ENCODE results near the gene NEDD4L.
"Not testable (repeated sequence)": the region's sequence is repeated elsewhere in the genome, so short reads cannot be mapped to it uniquely, and the experiment has no call there.

The NEDD4L gene

DNA sequence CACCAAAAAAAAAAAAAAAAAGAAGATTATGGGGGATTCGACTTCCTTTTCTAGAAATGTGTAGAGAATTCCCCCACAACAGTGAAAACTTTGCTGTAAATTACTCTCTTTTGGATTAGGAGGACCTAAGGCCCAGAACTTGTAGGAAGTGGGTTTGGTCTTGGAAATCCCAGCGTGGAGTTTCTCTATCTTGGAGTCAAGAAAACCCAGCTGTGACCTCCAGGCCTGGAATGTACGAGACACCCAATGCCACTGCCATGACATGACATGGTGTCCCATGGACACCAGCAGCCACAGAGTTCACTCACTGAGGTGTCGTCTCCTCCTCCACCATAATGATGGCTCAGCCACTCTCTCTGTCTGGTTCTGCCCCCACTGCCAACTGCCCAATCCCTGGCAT, 382.6 kb downstream of the NEDD4L start:
- H3K9ac ChIP-seq (ENCODE audit: low read depth, low read length): no peak overlapping the region
- H3K4me1 ChIP-seq (ENCODE audit: insufficient read depth, low read length): peaks cover 6% of the 10 kb centered on the region; the same call in 1 of the 2 replicates

DNA sequence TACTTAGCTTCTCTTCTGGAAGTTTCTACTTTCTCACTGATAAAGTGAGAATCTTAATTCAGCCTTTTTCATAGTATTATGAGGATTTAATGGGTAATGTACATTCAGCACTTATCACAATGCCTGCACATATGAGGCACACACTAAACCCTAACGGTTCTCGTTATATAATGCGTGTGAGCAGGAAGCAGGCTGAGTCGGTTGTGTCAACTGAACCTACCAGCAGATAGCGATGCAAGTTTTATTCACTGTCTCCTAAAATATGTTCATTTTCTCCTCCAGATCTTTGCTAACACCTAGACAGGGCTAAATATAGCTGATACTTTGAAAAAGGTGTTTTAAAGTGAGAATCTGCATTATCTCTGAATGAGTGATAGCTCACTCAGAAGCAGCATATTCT, 383.3 kb downstream of the NEDD4L start:
- Histone ChIP-seq H3K27me3 (ENCODE audit: insufficient read depth, low read length) (no peaks in the 10 kb centered on the region), H3K9me3 (ENCODE audit: insufficient read depth, low read depth, low read length) (no peaks in the 10 kb centered on the region), H3K9ac (ENCODE audit: low read depth, low read length) (no peak overlapping the region), H3K36me3 (ENCODE audit: insufficient read depth, low read depth, low read length) (no peaks in the 10 kb centered on the region), H3K27ac (ENCODE audit: low read length) (no peak overlapping the region), H3K4me1 (ENCODE audit: insufficient read depth, low read length) (peaks cover 6% of the 10 kb centered on the region; the same call in 1 of the 2 replicates), H3K4me3 (ENCODE audit: low read length) (no peak overlapping the region)

More for the DNA sequence above, 382.6 kb downstream of the NEDD4L start:
- no peaks in the 10 kb centered on the region for H3K36me3 ChIP-seq (ENCODE audit: insufficient read depth, low read depth, low read length)
- no peaks in the 10 kb centered on the region for H3K9me3 ChIP-seq (ENCODE audit: insufficient read depth, low read depth, low read length)
- no peak overlapping the region for H3K4me3 ChIP-seq (ENCODE audit: low read length)
- H3K27ac ChIP-seq (ENCODE audit: low read length): no peak overlapping the region
- H3K27me3 ChIP-seq (ENCODE audit: insufficient read depth, low read length): no peaks in the 10 kb centered on the region

DNA sequence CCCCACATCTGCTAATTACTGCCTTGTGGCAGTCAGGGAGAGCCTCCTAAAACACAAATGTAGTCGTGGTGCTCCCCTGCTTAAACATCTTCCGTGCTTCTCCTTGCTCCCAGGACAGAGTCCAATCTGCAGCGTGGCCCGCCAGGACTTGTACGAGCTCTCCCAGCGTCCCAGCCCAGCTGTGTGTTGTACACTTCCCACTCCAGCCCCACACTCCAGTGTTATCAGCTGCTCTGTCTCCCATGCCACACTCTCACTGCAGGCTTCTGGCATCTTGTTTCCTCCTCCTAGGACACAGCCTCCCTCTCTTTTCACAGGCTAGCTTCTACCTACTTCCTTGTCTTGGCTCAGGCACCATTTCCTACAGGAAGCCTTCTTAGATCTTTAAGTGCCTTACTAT, 385.4 kb downstream of the NEDD4L start:
- H3K27me3 ChIP-seq (ENCODE audit: insufficient read depth, low read length): no peaks in the 10 kb centered on the region
- no peaks in the 10 kb centered on the region for H3K36me3 ChIP-seq (ENCODE audit: insufficient read depth, low read depth, low read length)
- no peak overlapping the region for H3K9ac ChIP-seq (ENCODE audit: low read depth, low read length)
- no peak overlapping the region for H3K4me3 ChIP-seq (ENCODE audit: low read length)
- H3K27ac ChIP-seq (ENCODE audit: low read length): no peak overlapping the region
- no peaks in the 10 kb centered on the region for H3K9me3 ChIP-seq (ENCODE audit: insufficient read depth, low read depth, low read length)
- peaks cover 6% of the 10 kb centered on the region; the same call in 1 of the 2 replicates for H3K4me1 ChIP-seq (ENCODE audit: insufficient read depth, low read length)

DNA sequence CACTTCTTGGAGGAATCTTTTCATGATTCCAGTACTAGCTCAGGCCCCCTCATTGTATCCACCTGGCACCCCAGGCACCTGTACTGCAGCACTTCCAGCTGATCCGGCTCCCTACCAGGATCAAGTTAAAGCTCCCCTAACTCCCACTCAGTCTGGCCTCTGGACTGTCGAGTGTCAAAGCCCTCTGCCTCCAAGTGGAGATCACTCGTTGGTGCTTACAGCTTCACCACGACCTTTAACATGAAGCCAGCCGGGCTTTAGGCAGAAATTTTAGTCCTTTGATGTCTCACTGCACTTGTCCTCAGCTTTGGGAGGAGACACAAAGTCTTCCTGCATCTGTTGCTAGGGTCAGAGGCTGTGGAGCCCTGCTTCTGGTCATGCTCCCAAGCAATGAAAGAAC, 387.2 kb downstream of the NEDD4L start:
- no peak overlapping the region for H3K9ac ChIP-seq (ENCODE audit: low read depth, low read length)

DNA sequence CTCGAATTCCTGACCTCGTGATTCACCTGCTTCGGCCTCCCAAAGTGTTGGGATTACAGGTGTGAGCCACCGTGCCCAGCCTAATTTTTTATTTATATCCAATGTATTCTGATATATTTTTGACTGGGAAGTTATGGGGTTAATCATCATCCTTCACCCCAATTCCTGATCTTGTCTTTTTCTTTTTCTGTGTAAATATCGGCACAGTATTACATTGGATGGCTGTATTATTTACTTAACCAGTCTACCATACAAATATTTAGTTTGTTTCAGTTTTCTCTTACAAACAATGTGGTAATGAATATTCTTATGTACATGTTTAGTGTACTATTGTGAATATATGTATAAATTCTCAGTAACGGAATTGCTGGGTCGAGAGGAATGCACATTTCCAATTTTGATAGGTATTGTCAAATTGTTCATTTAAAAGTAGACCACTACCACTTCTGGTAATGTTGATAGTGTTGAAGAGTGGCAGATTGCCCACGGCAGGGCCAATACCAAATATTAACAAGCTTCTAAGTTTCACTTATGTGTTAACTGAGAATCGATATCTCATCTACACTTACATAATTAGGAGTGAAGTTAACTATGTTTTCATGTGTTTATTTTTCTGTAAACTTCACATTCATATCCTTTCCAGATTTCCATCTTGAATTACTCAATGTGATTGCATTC, 388.2 kb downstream of the NEDD4L start:
- Histone ChIP-seq H3K36me3 (ENCODE audit: insufficient read depth, low read depth, low read length) (no peaks in the 10 kb centered on the region), H3K27ac (ENCODE audit: low read length) (no peak overlapping the region), H3K9me3 (ENCODE audit: insufficient read depth, low read depth, low read length) (0 out of 2 replicates have a peak, but pooled peaks cover 3% of the 10 kb centered on the region), H3K4me3 (ENCODE audit: low read length) (no peak overlapping the region), H3K4me1 (ENCODE audit: insufficient read depth, low read length) (peaks cover 6% of the 10 kb centered on the region; the same call in 1 of the 2 replicates), H3K9ac (ENCODE audit: low read depth, low read length) (no peak overlapping the region), H3K27me3 (ENCODE audit: insufficient read depth, low read length) (no peaks in the 10 kb centered on the region)

More for the DNA sequence above, 387.2 kb downstream of the NEDD4L start:
- 0 out of 2 replicates have a peak, but pooled peaks cover 3% of the 10 kb centered on the region for H3K9me3 ChIP-seq (ENCODE audit: insufficient read depth, low read depth, low read length)
- peaks cover 6% of the 10 kb centered on the region; the same call in 1 of the 2 replicates for H3K4me1 ChIP-seq (ENCODE audit: insufficient read depth, low read length)
- H3K27ac ChIP-seq (ENCODE audit: low read length): no peak overlapping the region
- no peaks in the 10 kb centered on the region for H3K27me3 ChIP-seq (ENCODE audit: insufficient read depth, low read length)
- H3K4me3 ChIP-seq (ENCODE audit: low read length): no peak overlapping the region
- H3K36me3 ChIP-seq (ENCODE audit: insufficient read depth, low read depth, low read length): no peaks in the 10 kb centered on the region

DNA sequence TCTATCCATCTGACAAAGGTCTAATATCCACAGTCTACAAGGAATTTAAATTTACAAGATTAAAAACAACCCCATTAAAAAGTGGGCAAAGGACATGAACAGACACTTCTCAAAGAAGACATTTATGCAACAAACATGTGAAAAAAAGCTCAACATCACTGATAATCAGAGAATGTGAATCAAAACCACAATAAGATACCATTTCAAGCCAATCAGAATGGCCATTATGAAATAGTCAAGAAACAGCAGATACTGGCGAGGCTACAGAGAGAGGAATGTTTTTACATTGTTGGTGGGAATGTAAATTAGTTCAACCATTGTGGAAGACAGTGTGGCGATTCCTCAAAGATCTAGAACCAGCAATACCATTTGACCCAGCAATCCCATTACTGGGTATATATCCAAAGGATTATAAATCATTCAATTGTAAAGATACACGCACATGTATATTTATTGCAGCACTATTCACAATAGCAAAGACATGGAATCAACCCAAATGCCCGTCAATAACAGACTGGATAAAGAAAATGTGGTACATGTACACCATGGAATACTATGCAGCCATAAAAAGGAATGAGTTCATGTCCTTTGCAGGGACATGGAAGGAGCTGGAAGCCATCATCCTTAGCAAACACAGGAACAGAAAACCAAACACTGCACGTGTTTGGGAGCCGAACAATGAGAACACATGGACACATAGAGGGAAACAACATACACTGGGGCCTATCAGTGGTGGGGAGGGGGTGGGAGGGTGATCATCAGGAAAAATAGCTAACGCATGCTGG, 391.4 kb downstream of the NEDD4L start:
- H3K27ac ChIP-seq (ENCODE audit: low read length); H3K36me3 ChIP-seq (ENCODE audit: insufficient read depth, low read depth, low read length); H3K4me1 ChIP-seq (ENCODE audit: insufficient read depth, low read length); H3K9ac ChIP-seq (ENCODE audit: low read depth, low read length); H3K27me3 ChIP-seq (ENCODE audit: insufficient read depth, low read length); H3K4me3 ChIP-seq (ENCODE audit: low read length); H3K9me3 ChIP-seq (ENCODE audit: insufficient read depth, low read depth, low read length): not testable (repeated sequence)

DNA sequence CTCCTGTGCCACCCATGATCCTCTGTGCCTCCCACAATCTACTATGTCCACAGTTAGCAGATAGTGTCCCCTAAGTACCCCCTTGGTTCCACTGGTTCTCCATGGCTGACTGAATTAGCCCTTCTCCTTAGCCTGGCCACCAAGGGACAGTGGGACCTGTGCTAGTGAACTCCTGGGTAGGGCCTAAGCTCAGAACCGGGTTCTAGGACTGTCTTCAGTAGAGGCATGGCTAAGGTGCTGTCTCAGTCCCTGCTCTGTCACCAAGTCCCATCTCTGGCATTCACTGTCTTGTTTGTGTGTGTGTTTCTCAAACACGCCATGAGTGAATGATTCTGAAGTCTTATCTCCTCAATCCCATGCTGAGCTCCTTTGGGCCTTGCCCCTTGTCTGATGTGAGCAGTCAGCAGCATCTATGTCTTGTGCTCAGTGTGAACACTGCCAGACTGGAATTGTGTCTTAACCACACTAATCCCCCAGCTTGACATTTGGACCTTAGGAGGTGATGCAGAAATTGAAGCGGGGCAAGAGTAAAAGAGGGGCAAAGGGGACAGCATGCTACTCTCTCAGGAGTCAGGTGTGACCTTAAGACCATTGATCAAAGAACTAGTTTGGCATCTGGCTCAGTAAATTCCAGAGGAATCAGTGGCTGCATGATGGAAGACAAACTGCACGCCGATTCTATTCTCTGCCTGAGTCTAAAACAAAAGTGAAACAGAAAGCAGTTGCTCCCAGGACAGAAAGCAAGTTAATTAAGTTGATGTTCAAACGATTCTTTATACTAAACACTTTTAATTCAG, 394.3 kb downstream of the NEDD4L start:
- H3K36me3 ChIP-seq (ENCODE audit: insufficient read depth, low read depth, low read length): no peaks in the 10 kb centered on the region
- H3K27me3 ChIP-seq (ENCODE audit: insufficient read depth, low read length): no peaks in the 10 kb centered on the region
- no peak overlapping the region for H3K4me3 ChIP-seq (ENCODE audit: low read length)
- H3K27ac ChIP-seq (ENCODE audit: low read length): no peak overlapping the region
- no peak overlapping the region for H3K9ac ChIP-seq (ENCODE audit: low read depth, low read length)
- H3K9me3 ChIP-seq (ENCODE audit: insufficient read depth, low read depth, low read length): 0 out of 2 replicates have a peak, but pooled peaks cover 3% of the 10 kb centered on the region
- H3K4me1 ChIP-seq (ENCODE audit: insufficient read depth, low read length): peaks cover 4% of the 10 kb centered on the region; the same call in 1 of the 2 replicates

DNA sequence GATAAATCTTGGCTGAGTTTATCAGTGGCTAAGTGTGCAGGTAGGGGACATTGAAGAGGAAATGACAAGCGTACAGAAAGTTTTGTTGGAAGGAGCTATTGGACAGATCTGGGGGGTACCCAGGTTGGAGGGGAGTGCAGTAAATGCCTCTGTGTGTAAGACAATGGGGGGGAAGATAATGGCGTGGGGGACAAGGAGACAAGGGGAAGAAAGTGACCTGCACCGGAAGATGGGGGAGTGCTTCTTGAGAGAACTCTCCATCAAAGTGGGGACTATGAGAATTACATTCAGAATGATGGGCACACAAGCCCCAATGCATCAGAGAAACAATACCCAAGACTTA, 394.9 kb downstream of the NEDD4L start:
- no peak overlapping the region for H3K27ac ChIP-seq (ENCODE audit: low read length)
- 0 out of 2 replicates have a peak, but pooled peaks cover 3% of the 10 kb centered on the region for H3K9me3 ChIP-seq (ENCODE audit: insufficient read depth, low read depth, low read length)
- no peak overlapping the region for H3K9ac ChIP-seq (ENCODE audit: low read depth, low read length)
- no peaks in the 10 kb centered on the region for H3K27me3 ChIP-seq (ENCODE audit: insufficient read depth, low read length)
- H3K36me3 ChIP-seq (ENCODE audit: insufficient read depth, low read depth, low read length): no peaks in the 10 kb centered on the region
- H3K4me3 ChIP-seq (ENCODE audit: low read length): no peak overlapping the region
- peaks cover 5% of the 10 kb centered on the region; the same call in 1 of the 2 replicates for H3K4me1 ChIP-seq (ENCODE audit: insufficient read depth, low read length)

DNA sequence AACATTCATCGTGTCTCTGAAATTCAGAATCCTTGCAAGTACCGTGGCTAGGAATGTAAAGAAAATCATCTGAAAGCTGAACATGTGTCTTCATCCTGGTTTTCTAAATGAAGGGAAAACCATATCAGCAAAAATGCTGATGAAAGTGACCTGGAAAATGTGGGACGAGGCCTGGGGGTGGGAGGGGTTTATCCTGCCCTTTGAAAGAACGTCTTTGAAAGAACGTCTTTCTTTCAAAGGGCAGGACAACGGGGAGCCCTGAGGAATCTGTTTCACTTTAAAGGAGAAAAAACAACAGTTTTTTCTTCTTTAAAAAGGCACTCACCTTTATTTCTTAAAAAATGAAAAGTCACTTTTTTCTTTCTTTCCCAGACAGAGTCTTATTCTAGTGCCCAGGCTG, 399.6 kb downstream of the NEDD4L start:
- Histone ChIP-seq H3K27me3 (ENCODE audit: insufficient read depth, low read length) (no peaks in the 10 kb centered on the region), H3K4me3 (ENCODE audit: low read length) (no peak overlapping the region), H3K4me1 (ENCODE audit: insufficient read depth, low read length) (peaks cover 25% of the 10 kb centered on the region), H3K36me3 (ENCODE audit: insufficient read depth, low read depth, low read length) (no peaks in the 10 kb centered on the region), H3K9me3 (ENCODE audit: insufficient read depth, low read depth, low read length) (no peaks in the 10 kb centered on the region), H3K9ac (ENCODE audit: low read depth, low read length) (no peak overlapping the region), H3K27ac (ENCODE audit: low read length) (no peak overlapping the region)

DNA sequence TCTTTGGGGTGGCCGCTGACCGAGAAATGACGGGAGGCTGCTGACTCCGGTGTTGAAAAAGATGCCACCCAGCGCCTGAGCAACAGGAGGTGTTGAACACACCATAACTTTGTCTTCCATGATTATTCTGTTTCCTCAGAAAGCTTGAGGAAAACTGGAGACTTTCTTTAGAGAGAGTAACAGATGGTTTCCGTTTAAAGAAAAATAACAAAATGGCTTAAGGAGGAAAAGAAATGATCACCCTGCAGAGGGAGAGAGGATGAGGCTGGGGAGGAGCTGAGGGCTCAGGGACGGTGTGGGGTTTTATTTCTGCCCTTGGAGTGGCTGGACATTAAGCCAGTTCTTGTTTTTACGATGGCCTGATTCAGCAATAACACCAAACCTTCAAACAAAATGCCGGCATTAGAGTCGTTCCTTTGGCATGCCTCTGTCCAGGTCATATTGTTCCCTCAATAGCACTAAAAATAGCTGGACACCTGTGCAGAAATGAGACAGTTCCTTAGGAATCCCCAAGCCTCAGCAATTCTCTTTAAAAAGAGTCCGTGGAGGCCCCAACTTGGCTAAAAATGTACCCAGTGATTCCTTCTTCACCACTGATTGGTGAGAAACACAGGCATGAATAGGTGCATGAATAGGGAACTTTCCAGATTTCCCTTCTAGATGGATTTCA, 402.5 kb downstream of the NEDD4L start:
- Histone ChIP-seq H3K36me3 (ENCODE audit: insufficient read depth, low read depth, low read length) (no peaks in the 10 kb centered on the region), H3K4me1 (ENCODE audit: insufficient read depth, low read length) (peaks cover 25% of the 10 kb centered on the region), H3K27ac (ENCODE audit: low read length) (no peak overlapping the region), H3K9me3 (ENCODE audit: insufficient read depth, low read depth, low read length) (no peaks in the 10 kb centered on the region), H3K27me3 (ENCODE audit: insufficient read depth, low read length) (no peaks in the 10 kb centered on the region), H3K4me3 (ENCODE audit: low read length) (no peak overlapping the region), H3K9ac (ENCODE audit: low read depth, low read length) (no peak overlapping the region)

DNA sequence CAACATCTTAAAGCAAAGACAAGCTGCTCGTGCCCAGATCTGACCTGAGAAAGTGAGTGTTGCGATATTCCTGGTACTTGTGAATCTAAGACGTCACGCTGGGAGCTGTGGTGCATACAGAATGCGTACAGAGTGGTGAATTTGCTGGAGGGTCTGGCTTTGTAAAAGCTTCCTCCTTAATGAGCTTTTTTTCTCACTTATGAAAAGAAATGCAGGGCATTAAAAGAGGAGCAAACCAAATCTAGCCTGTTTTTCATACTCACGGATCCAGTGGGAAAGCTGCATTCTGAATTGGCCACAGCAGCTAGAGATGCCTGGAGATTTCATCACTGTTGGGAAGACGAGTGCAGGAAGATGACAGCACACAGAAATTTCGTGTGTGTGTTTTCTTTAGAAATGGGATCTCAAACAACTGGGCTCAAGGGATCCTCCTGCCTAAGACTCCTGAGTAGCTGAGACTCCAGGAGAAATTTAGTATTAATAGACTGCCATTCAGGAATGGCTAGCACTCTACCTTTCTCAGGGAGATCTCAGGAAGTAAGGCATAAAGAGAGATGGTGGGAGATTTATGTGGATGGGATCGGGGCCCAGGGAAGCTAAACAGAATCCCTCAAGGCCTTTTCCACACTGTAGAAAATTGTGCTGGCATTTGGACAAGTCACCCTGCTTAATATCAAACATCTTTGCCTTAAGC, 403.5 kb downstream of the NEDD4L start:
- peaks cover 25% of the 10 kb centered on the region for H3K4me1 ChIP-seq (ENCODE audit: insufficient read depth, low read length)
- no peaks in the 10 kb centered on the region for H3K36me3 ChIP-seq (ENCODE audit: insufficient read depth, low read depth, low read length)
- no peak overlapping the region for H3K9ac ChIP-seq (ENCODE audit: low read depth, low read length)
- H3K9me3 ChIP-seq (ENCODE audit: insufficient read depth, low read depth, low read length): no peaks in the 10 kb centered on the region
- H3K4me3 ChIP-seq (ENCODE audit: low read length): peak overlapping the region; percentile 18; the same call in 1 of the 2 replicates
- H3K27ac ChIP-seq (ENCODE audit: low read length): no peak overlapping the region
- H3K27me3 ChIP-seq (ENCODE audit: insufficient read depth, low read length): no peaks in the 10 kb centered on the region
